IPS-NIHi7 (cell line): Measurements from ENCODE around the gene KNCN.

Experiments
- DNase-seq: peaks from one replicate; pipeline ENCODE4 v3.0.0; 2012; ENCODE audit warnings: mixed read lengths; ENCODE audit errors: extremely low spot score

Gene KNCN

DNA sequence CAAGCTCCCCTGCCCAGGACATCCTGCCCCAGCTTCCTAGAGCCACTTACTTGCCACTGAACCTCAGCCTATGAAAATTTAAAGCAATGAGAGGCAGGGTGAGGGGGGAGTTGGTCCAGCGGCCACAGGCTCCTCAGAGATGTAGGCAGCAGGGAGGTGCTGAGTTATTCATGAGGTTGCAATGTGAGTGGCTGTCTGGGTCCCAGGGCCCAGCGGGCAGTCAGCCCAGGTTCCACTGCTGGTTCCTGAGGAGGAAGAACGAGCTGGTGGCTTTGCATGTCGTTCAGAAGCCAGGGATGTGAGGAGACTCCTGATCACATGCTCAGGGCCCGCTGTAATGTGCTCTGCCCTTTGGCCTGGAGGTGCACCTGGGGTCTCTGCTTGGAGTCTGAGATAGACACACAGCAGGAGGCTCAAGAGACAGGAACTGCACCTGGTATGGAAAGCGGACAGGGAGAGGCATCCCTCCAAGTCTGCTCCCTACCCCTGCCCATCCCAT lies at the start of gene KNCN:
TSS of gene KNCN (minus strand) at position 51 of the 499 bp plus-strand sequence. CDS start 432 bp downstream, outside the sequence.
- DNase-seq: no peak

DNA sequence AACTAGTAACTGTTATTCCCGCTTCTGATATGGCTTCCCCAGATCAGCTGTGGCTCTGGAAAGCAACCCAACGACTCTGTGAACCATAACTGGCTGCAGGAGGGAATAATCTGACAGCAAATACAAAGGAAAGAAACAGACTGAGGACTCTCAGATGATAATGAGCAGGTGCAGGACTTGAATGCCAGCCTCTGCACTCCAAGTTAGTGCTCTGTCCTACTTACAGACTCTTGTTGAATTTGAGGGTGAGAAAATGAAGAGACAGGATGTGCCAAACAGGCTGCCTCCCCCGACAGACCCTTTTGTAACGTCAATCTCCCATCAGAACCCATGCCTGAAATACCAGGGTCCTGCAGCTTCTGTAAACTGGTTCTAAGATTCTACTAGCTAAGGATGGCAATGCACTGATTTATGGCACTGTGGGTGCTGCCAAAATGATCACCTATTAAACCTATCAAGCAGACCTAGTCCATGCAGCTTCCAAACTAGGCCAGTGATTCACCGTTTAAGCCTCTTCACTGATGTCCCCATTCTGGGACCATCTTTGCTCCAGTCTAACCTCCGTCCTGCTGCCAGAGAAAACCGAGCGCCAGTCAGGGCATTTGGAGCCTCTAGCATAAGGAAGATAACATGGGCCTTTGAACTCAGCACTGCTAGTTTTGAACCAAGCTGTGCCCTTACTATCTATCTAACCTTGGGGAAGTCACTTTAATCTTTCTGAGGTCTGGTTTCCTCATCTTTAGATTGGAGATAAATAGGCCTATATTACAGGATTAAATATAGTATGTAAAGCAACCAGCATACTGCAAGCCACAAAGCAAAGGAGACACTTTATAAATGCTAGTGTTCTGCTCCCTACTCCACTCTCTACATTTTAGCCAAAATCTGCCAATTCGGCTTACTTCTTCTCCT lies 47.9 kb upstream of the KNCN start:
- no peak for DNase-seq

DNA sequence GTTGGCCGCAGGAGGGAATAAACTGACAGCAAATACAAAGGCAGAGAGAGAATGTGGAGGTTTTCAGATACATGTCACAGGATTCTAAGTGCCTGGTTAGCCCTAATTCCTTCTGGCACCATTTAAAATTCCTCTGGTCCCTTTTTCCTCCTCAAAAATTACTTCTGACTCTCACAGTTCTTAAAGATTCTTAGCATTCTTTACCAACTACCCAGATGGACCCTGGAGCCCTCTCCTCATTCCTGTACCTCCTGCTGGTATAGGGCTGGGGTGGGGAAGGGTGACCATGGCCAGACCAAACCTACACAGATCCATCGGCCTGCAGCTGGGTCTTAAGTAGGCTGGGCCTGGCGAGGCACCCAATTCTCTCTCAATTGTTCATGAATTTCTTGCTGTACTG lies 45.4 kb upstream of the KNCN start:
- no peak for DNase-seq

GRCh38 chr1:46596036-46596435 lies 44.6 kb upstream of the KNCN start:
- no peak for DNase-seq

DNA sequence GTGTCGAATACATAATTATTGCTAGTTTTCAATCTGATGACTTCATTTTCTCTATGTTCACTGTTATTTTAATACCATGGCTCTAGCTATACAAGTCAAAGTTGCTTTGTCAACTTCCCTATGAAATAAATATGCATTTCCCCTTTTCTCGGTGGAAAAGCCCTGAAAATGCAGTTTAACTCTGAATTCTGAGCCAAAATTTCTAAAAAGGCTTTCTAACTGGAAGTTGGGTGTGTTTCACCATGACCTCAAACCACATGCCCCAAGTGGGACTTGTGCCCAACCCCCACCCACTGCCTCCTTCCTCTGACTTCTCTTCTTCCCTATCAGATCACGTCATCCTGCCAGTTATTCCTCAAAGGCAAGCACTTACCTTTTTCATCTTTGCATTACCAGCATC lies 43.7 kb upstream of the KNCN start:
- DNase-seq: no peak

- DNase-seq: no peak
Observed at GRCh38 chr1:46594063-46594462, 42.6 kb upstream of the KNCN start.

GRCh38 chr1:46592823-46593222 lies 41.4 kb upstream of the KNCN start:
- DNase-seq: no peak

DNA sequence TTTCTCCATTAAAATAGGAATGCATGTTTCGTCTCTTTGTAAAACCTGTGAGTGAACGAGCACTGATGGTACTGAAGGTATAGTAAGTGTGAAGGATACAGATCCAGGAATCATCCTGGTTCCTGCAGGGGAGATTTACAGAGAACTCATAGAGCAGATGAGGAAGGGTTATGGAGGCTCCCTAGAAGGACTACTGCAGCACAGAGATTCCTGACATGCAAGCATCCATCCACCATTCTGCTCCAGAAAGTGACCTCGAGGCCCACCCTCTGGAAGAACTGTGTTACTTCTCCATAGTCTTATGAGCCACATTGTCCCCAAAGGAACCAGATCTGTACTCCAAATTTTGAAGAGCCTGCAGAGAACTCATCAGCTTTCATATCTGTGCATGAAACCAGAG lies 38.1 kb upstream of the KNCN start:
- no peak for DNase-seq

DNA sequence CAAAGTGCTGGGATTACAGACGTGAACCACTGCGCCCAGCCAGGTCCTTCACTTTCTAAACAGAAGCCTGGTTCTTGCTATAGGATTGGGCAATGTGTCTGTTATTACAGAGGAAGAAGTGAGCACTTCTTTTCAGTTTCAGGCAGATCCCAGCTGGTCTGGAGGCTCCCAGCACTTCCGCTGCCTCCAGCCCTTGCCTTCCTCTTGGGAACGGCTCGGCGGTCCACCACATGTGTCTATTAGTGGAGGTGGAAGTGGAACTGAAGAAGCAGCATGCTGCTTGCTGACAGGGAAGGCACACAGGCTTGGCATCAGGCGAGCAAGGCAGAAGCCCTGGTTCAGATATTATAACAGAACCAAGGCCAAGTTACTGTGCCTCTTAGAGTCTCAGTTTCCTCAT lies 35.6 kb upstream of the KNCN start:
- DNase-seq: no peak

DNA sequence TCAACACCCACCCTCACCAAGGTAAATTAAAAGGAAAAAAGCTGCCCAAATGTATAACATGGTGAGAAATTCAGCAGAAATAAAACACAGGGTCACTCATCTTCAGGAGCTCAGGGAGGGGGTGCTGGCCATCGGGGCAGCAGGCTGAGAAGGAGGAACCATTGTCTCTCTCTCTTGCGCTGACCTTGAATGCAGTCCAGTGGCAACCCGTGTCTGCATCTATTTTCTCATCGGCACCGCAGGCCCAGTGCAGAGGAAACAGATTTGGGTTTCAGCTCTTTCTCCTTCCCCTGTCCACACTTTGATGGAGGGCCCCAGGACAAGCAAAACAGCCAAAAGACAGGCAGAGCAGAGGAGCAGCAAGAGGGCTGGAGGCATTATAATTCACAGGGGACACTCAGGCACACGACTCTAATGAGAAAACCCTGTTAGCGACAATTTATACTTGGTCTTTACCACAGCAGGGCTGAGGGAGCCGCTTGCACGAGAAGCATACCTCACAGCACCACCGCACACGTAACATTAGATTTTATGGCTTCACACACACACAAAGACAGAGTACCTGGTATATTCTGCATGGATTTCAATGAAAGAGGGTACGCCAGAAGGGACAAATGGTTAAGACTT lies 34.0 kb upstream of the KNCN start:
- no peak for DNase-seq

- DNase-seq: no peak
Observed at GRCh38 chr1:46583494-46583893, 32.0 kb upstream of the KNCN start.

DNA sequence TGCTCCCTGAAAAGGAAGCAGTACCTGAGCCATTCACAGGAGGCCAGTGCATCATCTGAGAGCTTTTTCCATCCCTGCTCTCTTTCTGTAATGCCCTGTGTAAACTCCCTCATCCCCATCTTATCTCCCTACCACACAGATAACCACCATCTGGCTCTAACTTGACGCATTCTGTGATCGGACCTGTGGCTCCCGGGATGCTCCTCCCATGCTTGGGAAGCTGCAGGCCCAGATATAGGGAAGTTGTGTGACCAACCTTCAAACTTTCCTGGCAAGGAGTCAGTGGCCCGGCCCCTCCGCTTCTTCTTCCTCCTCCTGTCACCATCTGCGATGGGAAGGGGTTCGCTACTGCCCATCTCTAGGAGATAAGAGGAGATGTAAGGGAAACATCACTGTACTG lies 31.5 kb upstream of the KNCN start:
- DNase-seq: no peak

GRCh38 chr1:46581681-46582455 lies 30.4 kb upstream of the KNCN start:
- DNase-seq: no peak

DNA sequence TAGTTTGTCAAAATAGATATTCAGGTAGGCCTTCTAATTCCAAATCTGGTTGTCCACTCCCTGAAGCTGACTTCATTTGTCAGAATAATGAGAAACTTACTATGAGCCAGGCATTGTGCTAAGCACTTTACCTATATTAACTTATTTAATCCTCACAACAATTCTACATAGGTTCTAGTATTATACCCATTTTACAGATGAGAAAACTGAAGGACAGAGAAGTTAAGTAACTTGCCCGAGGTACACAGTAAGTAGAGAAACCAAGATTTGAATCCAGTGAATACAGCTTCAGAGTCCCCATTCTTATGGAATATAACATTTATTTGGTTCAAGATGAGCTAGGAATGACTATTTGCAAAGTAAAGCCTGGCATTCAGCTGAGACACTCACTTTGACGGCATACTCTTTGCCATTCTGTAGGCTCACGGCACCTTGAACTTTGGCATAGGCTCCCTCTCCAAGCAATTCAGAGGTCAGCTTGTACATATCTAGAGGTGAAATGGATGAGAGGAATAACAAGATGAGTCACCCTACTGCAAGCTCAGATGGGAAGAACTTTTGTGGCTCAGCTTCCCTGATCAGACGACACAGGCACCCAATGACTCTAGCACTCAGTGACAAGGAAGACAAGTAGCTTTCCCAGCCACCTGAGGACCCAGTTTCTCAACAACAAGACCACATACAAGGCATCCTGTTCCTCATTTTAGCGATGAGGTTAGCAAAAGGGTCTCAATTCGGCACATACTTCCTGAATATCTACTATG lies 28.9 kb upstream of the KNCN start:
- DNase-seq: no peak

- no peak for DNase-seq
Observed at GRCh38 chr1:46577671-46578070, 26.2 kb upstream of the KNCN start.

DNA sequence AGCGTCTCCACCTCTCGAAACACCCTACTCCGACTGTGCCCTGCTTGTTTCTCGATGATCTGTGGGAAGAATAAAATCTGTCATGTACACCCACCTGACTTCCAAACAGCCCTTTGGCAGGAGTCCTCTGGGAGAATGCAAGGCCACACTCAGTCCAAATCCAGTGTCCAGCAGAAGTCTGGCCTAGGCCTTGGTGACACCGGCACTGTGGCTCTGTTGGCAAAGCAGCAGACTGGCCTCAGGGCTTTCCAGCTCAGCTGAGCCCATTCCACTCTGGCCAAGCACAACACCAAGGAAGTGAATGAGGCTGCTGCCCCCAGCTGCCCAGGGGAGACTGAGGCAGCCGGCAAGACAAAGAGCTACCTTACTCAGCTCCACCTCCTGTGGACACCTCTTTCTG lies 25.1 kb upstream of the KNCN start:
- DNase-seq: no peak

DNA sequence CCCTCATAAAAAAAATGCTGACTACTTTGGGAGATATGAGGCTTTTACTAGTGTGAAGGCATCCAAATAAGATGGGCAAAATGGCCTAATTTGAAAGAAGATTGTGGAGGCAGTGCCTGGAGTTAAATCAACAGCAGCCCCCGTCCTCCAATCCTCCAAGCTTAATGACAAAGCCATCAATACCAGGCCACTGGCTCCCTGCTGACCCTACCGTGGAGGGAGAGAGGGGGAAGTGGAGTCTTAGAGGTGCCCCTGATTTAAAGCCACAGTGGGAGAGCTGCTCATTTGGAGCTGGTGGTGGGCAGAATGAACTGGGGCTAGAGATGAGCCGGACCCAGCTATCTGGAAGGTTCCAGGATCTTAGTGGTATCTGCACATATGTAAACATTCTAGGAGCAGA lies 24.3 kb upstream of the KNCN start:
- peak; percentile 32 for DNase-seq

GRCh38 chr1:46575300-46575699 lies 23.9 kb upstream of the KNCN start:
- no peak for DNase-seq

DNA sequence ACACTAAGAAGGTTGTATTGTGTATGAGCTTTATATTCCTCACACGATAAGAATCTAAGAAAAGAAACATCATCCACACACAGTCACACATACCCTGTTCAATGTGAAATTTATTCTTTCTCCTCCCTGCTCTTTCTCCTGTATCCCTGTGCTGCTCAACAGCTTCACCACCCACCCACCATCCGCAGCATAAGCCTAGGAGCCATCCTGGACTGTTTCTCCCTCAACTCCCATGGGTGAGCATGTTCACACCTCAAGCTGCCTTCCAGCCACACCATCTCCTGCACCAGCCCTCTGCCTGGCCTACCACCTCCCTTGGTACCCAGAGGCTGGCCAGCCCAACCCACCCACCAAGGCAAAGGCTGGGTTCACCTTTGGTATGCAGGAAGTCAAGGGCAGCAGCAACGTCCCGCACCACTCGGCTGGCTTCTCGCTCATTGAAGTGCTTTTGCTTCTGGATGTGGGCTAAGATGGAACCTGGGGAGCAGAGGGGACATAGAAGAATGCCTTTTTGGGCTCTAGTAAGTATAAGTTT lies 20.3 kb upstream of the KNCN start:
- DNase-seq: no peak

DNA sequence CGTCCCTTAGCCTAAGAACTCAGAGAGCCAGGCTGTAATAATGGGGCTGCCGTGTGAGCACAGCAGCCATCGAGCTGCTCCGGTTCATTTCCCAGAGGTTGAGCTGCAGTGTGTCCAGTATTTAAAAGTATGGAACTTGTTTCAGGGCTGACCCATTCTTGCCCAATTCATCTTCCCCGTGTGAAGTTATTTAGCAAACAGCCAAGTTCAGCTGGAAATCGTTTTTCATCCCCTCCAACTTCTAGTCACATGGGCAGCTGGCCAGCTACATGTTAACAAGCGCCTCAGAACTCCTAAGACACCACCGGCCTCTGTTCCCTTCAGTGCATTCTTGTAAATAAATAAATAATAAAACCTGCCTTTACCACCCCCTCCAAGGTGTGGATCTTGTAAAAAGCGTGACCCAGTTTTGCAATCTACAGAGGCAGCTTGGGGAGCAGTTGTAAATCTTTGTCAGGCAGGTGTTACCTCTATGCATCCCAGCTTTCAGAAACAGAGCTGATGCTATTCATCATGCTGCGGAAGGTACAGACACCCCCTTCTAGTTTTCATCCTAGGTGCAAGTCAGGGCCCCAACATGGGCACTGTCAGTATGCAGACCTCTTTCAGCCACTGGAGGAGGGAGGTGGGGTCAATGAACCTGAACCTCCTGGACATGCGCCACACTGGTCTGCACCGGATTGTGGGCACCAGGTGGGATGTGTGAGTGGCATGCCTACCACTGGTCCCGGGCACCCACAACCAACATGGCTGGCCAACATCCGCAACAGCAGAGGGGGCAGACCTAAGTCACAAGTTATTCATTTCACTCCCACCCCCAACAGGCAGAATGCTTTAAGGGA lies 18.7 kb upstream of the KNCN start:
- no peak for DNase-seq
